ENCODE data around the gene SLC33A1.
"Not testable (repeated sequence)": the region's sequence is repeated elsewhere in the genome, so short reads cannot be mapped to it uniquely, and the experiment has no call there.

The SLC33A1 gene

GRCh38 chr3:155862290-155862982 lies 8.2 kb upstream of the SLC33A1 start:
- peak in 1 of 2 experiments; percentile 19 for DNase-seq (ENCODE audit: low read depth in 2 of 2)

GRCh38 chr3:155861476-155862183 lies 7.4 kb upstream of the SLC33A1 start:
- no peak for DNase-seq (ENCODE audit: low read depth in 2 of 2)

- not testable (repeated sequence) for DNase-seq (ENCODE audit: low read depth in 2 of 2)
These were observed 6.2 kb upstream of the SLC33A1 start for GRCh38 chr3:155860424-155860823.

- no peak for DNase-seq (ENCODE audit: low read depth in 2 of 2)
These were observed 5.6 kb upstream of the SLC33A1 start for GRCh38 chr3:155859859-155860258.

- no peak for DNase-seq (ENCODE audit: low read depth in 2 of 2)
These were observed 750 bp downstream of the SLC33A1 start for GRCh38 chr3:155853214-155854140.

- no peak for DNase-seq (ENCODE audit: low read depth in 2 of 2)
These were observed 1.9 kb downstream of the SLC33A1 start for GRCh38 chr3:155852341-155852740.

GRCh38 chr3:155849404-155849803 lies 4.8 kb downstream of the SLC33A1 start:
- DNase-seq (ENCODE audit: low read depth in 2 of 2), result not testable (repeated sequence)

GRCh38 chr3:155847993-155848392 lies 6.2 kb downstream of the SLC33A1 start:
- no peak for DNase-seq (ENCODE audit: low read depth in 2 of 2)

GRCh38 chr3:155846119-155846518 lies 8.1 kb downstream of the SLC33A1 start:
- no peak for DNase-seq (ENCODE audit: low read depth in 2 of 2)

GRCh38 chr3:155843569-155843968 lies 10.7 kb downstream of the SLC33A1 start:
- DNase-seq (ENCODE audit: low read depth in 2 of 2), result no peak

GRCh38 chr3:155835341-155836071 lies 18.7 kb downstream of the SLC33A1 start:
- no peak for DNase-seq (ENCODE audit: low read depth in 2 of 2)

- not testable (repeated sequence) for DNase-seq (ENCODE audit: low read depth in 2 of 2)
These were observed 25.6 kb downstream of the SLC33A1 start for GRCh38 chr3:155828490-155829098.

- no peak for DNase-seq (ENCODE audit: low read depth in 2 of 2)
These were observed 39.1 kb downstream of the SLC33A1 start for GRCh38 chr3:155815030-155815545.

- not testable (repeated sequence) for DNase-seq (ENCODE audit: low read depth in 2 of 2)
These were observed 41.0 kb downstream of the SLC33A1 start for GRCh38 chr3:155813224-155813623.

- DNase-seq (ENCODE audit: low read depth in 2 of 2), result no peak
These were observed 45.0 kb downstream of the SLC33A1 start for GRCh38 chr3:155809181-155809580.

- no peak for DNase-seq (ENCODE audit: low read depth in 2 of 2)
These were observed 46.4 kb downstream of the SLC33A1 start for GRCh38 chr3:155807823-155808222.

GRCh38 chr3:155805802-155806618 lies 48.2 kb downstream of the SLC33A1 start, which contains the start of gene C3orf33:
TSS of gene C3orf33 (minus strand) at chr3:155806278. CDS start at chr3:155806252, 26 bp downstream.
- DNase-seq (ENCODE audit: low read depth in 2 of 2), result peak; percentile 15 to 19

- no peak for DNase-seq (ENCODE audit: low read depth in 2 of 2)
These were observed 48.9 kb downstream of the SLC33A1 start for GRCh38 chr3:155805204-155805801.

- no peak for DNase-seq (ENCODE audit: low read depth in 2 of 2)
These were observed 49.9 kb downstream of the SLC33A1 start for GRCh38 chr3:155804323-155804722.
